Measurements from ENCODE around the gene EPYC. TPM values are rescaled to one million over a fixed set of nuclear protein-coding genes. Genes with fewer than 3 reads are reported as not detected.

EPYC gene
- total RNA-seq, 1 experiment from 2014 or later: not detected

DNA sequence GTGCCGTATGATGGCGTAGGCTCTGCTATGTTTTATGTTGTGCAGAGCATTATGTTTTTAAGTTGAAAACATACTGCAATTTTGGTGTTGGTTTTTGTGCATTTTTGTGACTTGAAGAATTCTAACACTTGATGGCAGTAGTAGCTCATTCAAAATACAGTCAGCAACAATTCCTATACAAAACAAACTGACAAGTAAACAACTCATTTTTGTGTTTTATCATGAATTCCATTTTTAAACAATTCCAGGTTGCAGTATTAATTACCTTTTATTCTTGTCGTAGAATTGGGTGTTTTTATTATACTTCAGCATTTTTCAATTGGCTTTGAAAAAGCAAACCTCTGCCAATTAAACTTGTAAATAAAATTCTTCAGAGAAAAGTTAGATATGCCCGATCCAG lies 45.7 kb downstream of the EPYC start:
- peak; percentile 41 for DNase-seq (ENCODE audit: low read depth)

DNA sequence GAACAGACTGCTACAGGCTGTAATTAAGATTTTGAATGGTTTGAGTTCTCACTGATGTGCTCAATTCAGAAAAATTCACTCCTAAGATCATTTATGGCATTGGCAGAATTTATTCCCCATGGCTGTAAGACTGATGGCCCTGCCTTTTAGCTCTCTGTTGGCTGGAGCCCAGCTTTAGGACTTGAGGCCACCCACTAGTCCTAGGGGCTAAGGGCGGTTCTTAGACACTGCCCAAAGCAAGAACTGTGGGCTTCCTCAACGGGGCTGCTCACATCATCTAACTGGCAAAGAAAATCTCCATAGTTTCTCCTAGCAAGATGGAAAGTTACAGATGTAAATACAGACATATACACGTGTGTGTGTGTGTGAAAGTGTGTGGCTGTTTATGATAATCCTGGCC lies 46.4 kb downstream of the EPYC start:
- no peak for DNase-seq (ENCODE audit: low read depth)

DNA sequence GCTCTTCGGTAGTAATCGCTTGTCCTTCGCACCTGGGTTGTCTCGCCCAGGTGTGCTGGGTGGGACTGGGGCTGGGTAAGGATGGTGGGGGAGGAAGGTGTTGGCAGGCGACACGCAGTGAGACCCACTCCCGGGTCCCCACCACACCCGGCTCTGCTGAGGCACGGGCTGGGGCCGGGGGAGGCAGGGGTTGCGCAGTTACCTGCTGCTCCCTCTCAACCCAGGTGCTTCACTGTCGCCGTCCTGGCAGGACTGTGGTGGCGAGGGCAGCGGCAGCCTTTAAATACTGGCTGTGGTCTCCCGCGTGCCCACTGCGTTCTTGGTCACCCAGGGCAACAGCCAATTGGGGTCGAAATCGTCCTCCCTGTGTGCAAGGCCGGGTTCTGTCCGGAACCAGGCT lies 49.9 kb downstream of the EPYC start, which contains the start of gene CCER1:
CCER1 (minus strand) TSS at position 256 of the 400 bp plus-strand sequence. CDS start 434 bp downstream, outside the sequence.
- no peak for DNase-seq (ENCODE audit: low read depth)

DNA sequence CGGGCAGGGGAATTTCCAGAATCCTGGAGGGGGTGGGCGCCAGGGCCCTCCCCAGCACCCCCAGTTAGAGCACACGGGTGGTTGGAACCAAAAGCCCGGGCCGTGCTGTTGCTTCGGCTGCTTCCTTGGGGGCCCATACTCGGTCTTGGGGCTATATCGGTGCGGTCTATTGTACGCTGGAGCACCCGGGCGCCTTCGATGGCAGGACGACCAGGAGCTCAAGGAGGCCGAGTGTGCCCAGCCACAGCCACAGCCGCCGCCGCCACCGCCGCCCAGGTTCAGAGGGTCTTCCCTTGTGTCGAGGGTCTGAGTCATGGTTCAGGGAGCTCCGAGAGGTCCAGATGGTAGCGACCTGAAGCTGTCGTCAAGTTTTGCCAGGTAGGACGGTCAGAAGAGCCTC lies 50.3 kb downstream of the EPYC start:
- DNase-seq (ENCODE audit: low read depth): no peak

DNA sequence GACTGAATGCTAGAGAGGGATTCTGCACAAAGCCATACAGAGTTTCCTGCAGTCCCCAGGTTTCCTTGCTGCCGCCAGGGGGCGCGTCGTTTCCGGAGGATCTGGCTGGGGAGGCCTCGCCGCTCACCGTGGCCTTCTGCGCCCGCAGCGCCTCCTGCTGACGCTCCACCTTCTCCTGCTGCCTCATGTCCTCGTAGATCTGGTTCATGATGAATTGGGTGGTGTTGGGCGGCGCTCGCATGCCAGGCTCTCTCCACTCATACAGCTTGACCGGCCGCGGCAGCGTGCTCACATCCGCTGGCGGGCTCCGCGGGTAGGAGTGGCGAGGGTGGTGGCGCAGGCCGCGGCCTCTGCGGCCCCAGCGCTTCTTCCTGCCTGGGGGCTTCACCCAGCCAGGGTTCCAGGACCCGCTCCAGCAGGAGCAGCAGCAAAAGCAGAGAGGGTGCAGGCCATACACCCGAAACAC lies 50.8 kb downstream of the EPYC start:
- no peak for DNase-seq (ENCODE audit: low read depth)

DNA sequence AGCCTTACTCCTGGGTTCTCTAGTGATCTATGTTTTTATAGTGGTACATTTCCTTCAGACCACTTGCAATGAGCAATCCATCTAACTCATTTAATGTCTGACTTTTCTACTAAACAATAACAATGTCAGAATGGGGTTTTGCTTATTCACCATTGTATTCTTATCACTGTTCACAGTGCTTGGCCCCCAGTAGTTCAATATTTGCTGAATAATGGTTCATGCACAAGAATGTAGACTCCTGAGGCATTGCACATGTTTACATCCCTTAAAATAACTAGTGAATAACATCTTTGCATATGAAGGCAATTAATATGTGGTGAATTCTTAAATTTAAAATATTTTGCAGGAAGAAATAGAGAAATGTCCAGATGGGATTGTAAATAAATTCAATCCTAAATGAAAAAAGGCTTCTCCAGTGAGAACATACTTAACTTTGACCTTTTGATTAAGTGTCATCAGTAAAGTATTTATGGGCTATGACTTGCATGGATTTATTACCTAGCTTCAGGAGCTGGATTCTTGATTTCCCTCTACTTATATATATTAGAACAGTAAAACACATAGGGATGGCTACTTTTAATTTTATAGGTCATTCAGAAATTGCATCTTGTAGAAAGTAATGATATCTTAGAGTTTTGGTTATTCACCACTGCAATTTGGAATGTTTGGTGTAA lies 53.2 kb downstream of the EPYC start:
- DNase-seq (ENCODE audit: low read depth): no peak

DNA sequence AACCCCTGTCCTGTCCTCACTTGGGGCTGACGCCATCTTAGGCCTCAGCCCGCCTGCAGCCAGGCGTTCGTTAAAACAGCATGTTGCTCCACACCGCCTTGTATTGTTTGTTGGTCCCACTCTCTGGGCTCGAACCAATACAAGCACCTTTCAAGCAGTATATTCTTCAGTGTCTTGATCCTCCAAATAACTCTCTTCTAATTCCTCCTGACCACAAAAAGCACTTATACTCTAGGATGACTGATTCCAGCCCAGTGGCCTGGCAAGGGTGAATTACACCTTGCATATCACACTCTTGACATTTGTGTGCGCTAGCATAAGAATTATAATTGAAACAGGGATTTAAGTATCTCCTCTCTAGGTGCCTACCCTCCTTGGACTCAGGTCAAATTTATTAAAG lies 56.9 kb downstream of the EPYC start:
- no peak for DNase-seq (ENCODE audit: low read depth)

DNA sequence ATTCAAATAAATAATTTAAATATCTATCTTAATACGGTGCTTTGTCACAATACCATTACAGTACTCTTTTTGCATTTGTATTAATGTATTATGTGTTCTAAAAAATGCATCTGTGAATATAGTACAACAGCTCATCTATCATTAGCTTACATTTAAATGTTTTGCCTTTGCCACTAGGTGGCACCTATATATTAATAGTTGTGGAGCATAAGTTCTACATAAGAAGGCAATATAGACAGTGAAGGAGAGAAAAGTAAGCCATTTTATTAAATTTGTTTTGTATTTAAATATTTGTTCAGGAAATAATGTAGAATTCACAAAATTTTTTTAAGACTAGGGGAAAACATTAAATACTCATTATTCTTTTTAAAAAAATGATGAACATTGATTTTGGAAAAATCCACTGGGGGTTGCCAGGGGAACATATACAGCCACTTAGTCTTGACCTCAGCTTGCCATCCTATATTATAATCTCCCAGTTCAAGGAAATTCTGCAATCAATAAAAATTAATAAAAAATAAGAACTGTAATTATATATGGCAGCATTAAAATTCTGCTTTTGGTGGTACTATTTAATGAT lies 59.6 kb downstream of the EPYC start:
- DNase-seq (ENCODE audit: low read depth): peak; percentile 48

DNA sequence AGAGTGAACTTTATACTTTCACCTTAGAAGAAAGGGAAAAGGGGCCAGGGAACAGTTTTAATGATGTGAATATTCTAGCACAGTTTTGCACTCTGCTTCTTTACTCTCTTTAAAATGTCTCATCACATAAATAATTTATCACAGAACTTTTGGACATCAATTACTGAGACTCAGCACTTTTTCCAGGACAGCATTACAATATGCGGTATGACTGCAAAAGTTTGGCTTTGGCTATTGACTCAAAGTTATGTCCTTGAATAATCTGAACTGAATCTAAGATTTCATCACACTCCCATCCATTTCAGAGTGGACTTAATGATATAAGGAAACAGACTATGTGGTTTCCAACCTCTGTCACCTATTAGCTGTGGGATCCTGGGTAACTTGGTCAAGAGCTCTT lies 61.5 kb downstream of the EPYC start:
- no peak for DNase-seq (ENCODE audit: low read depth)

DNA sequence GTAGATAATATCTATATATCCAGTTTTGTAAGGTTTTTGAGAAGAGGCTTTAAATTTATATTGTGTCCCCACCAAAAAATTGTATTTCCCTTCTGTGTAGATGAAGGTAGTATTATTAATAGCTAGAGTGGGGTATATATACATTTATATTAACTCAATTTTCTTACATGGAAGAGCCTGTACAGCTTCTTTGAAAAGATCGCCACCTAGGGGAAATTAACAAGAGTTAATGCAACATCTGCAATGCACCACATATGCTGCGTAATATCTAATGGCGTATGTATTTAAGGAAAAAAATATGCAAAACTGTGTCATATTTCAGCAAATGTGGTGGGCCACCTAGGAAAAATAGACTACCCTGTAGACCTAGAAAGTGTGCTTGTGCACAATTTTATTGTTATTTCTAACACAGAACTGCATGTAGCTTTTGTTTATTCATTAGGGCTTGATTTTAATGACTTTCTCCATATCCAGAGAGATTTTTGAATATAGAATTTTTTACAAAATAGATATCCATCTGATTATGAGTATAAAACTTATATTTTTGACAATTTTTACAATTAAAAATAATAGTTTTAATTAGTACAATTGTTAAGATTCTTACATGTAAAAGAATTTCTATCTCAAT lies 63.8 kb downstream of the EPYC start:
- peak; percentile 61 for DNase-seq (ENCODE audit: low read depth)

DNA sequence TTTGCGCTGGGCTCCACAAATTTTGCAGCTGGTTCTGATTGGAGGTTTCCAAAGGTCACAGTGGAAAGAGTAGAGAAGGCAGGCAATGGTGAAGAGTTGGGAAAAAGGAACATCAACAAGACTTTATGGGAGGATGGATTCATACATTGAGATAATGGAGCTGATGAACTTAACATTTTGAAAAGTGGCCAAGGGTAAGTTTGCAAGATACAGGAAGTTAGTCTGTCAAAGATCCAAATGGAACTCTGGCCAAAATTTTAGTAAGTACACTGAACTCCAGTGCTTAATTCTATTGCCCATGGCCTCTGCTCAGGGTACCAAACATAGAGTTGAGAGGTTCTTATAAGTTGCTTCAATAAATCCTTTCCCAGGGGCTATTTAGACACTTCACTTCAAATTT lies 65.4 kb downstream of the EPYC start:
- no peak for DNase-seq (ENCODE audit: low read depth)

DNA sequence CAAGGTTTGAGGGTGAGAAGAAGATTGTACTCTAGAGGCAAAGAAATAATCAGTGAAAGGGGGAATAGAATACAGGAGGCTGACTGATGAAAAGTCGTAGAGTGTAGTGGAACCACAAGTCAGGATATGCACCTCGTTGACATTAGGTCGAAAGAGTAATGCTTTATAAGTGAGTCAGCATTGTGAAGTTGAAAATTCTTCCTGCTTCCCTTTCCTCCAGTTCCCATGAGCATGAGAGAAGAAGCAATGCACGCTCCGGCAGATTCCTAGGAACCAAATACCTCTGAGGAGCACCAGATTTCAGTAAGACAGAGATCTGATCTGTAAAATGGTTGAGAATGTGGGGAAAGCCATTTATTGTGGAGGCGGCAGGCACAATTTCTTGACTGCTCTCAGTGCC lies 66.3 kb downstream of the EPYC start:
- peak; percentile 58 for DNase-seq (ENCODE audit: low read depth)

DNA sequence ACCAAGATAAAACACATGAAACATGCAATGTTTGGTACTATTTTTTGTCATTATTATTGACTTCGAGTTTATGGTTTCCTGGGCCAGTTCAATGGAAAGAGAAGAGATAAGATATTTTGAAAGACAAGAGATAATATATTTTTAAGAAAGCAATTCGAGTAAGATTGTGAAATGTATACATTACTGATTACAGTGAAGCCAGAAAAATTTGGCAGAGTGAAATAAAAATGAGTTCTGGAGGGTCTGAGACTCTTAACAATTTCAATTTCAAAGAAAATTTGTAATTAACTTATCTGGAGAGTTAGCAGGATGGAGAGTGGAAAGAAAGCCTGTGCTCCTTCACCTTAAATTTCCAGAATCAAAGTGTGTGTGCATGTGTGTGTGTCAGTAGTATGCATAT lies 67.1 kb downstream of the EPYC start:
- DNase-seq (ENCODE audit: low read depth): no peak

DNA sequence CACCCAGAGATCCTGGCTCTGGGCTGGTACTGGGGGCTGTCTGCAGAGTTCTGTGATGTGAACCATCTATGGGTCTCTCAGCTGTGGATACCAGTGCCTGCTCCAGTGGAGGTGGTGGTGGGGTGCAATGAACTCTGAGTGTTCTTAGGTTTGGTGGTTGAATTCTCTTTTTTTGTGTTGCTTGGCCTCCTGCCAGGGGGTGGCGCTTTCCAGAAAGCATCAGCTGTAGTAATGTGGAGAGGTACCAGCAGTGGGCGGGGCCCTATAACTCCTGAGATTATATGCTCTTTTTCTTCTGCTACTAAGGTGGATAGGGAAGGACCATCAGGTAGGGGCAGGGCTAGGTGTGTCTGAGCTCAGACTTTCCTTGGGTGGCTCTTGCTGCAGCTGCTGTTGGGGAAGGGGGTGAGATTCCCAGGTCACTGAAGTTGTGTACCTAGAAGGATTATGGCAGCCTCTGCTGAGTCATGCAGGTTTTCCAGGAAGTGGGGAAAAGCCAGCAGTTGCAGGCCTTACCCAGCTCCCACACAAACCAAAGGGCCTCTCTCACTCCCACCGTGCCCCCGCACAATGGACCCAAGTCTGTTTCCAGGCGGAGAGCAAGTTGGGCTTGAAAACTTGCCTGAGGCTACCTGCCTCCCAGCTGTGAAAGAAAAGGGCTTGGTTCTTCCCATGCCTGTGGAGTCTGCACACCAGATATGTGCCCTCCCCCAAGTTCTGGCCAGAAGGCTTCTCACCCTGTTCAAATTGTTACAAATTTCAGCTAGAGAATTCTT lies 68.4 kb downstream of the EPYC start:
- DNase-seq (ENCODE audit: low read depth): no peak

DNA sequence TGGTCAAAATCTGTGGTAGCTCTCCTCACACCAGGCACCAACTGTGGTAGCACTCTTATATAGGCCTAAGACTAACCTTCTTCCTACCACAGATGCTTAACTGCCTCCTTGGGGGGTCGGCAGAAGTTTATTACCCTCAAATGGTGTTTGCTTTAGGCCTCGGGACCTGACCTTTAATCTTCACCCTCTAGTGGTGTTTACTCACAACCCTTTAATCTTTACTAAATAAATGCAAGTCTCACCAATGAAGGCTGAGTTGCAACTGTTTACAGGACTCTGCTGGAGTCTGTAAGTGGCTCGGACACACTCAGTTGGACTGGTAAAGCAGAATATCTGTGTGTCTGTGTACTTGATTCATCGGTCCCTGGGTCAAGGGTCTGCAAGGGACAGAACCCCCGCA lies 79.2 kb downstream of the EPYC start:
- no peak for DNase-seq (ENCODE audit: low read depth)

DNA sequence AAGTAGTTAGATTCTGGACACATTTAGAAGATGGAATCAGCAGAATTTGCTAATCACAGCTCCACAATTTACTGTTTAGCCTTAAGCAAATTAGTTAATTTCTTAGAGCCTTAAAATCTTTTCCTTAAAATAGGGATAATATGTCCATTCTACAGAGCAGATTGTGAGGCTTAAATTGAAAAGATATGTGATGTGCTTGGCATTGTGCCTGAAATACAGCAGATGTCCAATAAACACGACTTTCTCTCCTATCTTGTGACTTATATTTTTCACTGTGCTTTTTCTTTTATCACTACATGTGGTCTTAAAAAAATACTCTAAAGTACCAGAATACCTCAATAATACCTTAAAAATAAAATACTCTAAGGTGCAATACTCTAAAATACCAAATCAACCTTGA lies 80.4 kb downstream of the EPYC start:
- no peak for DNase-seq (ENCODE audit: low read depth)

DNA sequence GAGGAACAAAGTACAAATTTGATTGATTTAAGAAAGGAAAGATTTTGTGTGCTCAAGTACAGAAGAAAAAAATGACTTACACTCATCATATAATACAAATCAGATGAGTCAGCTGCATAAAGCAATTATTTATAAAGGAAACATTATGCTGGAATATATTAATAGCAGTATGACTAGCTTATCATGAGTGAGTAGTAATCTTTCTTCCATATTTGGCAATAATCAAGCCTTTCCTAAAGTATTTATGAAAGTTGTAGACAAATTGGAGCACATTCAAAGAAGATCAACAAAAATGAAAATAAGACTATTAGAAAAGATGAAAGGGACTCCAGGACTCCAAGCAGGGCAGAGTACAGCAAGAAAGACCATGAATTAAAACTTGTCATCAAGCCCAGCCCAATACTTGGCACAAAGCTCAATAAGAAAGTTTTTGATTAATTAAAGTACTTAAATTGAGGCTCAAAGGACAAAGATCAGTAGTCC lies 82.6 kb downstream of the EPYC start:
- DNase-seq (ENCODE audit: low read depth): peak; percentile 74

DNA sequence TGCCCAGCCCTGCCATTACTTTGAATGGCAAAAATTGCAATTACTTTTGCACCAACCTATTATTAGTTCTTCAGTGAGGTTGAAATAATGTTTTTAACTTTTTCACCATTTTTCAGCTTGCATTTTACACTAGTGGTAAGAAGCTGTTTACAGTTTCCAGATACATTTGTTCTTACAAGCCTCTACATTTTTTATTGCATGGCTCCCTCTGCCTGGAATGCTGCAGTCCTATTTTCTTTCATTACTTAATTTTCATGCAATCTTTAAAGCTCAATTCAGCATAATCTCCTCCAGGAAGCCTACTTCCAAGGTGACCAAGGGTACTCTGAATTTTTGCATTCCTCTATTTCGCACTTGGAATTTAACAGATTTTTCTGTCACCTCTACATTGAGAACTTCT lies 83.2 kb downstream of the EPYC start:
- DNase-seq (ENCODE audit: low read depth): no peak

DNA sequence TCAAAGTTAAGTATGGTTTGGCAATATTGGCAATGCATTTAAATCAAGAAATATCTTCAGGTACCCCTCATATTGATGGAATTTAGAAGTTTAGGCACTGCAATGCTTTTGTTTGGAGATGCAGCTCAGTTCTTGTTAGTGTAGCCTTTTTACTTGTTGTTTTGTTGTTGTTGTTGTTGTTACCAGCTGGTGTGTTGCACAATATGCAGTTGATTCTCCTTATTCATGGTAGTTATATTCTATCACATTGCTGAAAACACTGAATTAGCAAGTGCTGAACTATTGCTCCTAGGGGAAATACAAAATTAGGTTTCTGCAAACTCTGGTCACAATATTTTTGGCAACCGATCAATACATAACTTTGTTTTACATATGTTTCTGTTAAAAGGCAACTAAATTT lies 84.5 kb downstream of the EPYC start:
- no peak for DNase-seq (ENCODE audit: low read depth)

DNA sequence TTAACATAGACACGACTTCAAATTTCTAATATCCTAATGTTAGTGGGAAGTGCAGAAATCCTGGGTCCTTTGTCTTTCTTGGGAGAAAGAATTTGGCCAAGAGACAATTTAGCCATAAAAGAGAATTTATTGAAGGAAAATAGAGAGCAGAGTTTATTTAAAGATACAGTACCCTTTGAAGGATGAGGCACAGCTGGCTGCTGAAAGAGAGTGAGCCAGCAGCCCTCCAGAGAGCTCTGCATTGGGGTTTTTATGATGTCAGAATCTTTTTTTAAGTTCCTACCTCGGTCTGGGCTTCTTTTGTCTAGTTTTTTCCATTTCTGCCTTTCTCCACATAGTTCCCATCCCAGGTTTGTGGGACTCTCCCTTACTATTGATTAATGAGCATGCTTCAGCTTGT lies 87.3 kb downstream of the EPYC start:
- no peak for DNase-seq (ENCODE audit: low read depth)

DNA sequence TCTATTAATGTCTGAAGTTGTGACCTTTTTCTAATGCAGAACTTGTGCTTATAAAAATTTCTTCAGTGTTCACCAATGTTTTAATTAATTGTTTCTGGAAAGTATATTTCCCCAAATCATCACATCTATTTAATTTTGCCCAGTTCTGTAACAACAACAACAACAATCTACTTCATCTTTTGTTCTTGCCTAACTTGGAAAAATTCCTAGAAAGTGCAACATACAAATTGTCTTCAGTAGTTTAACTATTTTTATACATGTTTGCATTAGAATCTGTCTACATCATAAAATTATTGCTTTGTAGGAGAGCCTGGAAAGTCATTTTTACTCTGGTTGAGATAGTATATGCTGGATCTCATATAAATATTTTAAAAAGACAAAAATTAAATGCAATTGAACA lies 88.3 kb downstream of the EPYC start:
- DNase-seq (ENCODE audit: low read depth): no peak

DNA sequence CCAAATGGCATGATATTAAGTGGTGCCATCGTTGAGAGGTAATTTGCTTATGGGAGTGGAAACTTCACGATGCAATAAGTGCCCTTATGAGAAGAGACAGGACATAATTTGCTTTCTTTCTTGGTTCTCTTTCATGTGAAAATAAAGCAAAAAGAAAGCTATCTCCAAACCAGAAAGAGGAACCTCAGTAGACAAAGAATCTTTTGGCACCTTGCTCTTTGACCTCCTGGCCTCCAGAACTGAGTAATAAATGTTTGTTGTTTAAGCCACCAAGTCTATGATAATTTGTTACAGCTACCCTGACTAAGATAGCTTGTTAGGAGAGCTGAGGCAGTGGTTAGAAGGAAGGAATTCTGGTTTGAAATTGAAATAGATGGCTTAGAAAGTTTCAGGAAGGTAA lies 89.4 kb downstream of the EPYC start:
- no peak for DNase-seq (ENCODE audit: low read depth)

Data from LHCN-M2 (cell line).